Subcutaneous adipose tissue (tissue), 4 donors: ENCODE measurements around the gene PRND. TPM values are rescaled to one million over a fixed set of nuclear protein-coding genes. Genes with fewer than 3 reads are reported as not detected.

Experiments used
- total RNA-seq, 4 donors: library from RNA; depleted of rRNA; stranded (reverse); fragments of >200 nt; gene quantifications; one replicate each; pipeline ENCODE4 v1.1.0, GENCODE V29; 2016
- TF ChIP-seq, protein P1 (sequence below): fragments of 450-650 bp; IDR thresholded peaks from one replicate; pipeline ENCODE4 v1.5.1; 2016; ENCODE audit warnings: low read depth, mild to moderate bottlenecking, control low read depth, antibody characterized with exemption, moderate library complexity

The PRND gene
- total RNA-seq, 4 donors from 2014 or later: not detected

DNA sequence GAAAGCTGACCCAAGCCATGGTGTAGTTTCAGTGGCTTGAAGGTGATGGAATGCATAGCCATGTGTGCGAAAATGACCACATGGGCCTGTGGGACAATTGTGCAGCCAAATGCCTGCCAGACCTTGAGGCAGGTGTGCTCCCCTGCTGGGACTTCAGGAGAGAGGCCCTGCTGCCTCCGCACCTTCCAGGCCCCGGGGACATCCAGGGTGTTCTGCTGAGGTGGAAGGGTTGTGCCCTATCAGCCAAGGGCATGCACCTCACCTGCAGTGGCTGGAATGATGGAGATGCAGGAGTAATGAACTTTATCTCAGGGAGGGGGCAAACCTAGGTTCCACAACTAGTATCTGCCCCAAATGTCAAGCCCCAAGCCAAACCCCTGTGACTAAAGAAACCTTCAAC, 44.0 kb downstream of the PRND start:
- TF ChIP-seq, protein P1, sequence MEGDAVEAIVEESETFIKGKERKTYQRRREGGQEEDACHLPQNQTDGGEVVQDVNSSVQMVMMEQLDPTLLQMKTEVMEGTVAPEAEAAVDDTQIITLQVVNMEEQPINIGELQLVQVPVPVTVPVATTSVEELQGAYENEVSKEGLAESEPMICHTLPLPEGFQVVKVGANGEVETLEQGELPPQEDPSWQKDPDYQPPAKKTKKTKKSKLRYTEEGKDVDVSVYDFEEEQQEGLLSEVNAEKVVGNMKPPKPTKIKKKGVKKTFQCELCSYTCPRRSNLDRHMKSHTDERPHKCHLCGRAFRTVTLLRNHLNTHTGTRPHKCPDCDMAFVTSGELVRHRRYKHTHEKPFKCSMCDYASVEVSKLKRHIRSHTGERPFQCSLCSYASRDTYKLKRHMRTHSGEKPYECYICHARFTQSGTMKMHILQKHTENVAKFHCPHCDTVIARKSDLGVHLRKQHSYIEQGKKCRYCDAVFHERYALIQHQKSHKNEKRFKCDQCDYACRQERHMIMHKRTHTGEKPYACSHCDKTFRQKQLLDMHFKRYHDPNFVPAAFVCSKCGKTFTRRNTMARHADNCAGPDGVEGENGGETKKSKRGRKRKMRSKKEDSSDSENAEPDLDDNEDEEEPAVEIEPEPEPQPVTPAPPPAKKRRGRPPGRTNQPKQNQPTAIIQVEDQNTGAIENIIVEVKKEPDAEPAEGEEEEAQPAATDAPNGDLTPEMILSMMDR: no peak

DNA sequence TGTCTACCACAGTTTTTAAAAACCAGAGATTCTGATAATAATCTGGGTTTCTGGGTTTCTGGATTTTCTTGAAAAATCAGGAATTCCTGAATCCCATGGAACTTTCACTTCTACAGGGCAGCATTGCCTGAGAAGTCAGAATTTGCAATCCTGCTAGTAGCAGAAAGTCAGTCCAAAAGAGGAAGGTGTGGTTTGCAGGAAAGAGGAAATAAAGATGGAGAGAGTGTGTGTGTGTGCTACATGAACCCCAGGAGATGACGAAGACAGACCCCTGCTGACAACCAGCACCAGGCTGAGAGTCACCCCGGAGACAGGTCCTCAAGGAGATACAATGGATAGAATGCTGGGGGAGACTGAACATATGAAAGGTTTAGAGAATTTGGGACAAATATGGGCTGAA, 44.9 kb downstream of the PRND start:
- TF ChIP-seq, protein P1: no peak

DNA sequence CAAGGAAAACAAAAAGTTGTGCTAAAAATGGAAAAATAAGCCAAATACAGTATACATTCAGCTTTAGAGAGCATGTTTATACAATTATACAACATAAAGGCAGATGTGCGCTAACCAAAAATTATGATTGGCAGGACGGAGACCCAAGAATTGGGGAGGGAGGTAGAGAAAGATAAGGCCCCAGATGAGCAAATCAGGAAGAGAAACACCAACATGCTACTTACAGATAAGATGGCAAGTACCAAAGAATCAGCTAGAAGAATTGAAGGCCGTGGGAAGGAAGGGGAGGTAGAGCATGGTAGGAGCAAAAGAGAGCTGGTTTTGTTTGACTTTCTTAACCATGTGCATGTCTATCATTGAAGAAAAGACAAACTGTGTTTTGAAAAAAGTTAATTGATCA, 45.4 kb downstream of the PRND start:
- TF ChIP-seq, protein P1: no peak

DNA sequence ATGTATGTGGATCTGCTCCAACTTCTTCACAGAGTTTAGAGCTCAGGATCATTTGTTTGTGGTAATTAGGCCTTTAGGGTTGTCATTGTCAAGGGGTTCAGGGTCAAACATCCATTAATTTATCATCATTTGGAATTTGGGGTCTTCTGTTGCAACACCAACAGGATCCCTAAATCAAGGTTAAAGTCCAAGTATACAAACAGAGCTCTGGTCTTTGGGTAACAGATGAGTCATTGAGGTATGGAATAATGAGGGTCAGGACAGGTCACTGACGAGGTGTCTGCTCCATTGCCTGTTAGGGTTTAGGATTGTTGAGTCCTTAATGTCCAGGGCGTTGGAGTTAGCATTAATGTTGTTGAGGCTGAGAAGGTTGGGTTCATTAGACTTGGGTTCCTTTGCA, 47.6 kb downstream of the PRND start:
- TF ChIP-seq, protein P1: no peak

DNA sequence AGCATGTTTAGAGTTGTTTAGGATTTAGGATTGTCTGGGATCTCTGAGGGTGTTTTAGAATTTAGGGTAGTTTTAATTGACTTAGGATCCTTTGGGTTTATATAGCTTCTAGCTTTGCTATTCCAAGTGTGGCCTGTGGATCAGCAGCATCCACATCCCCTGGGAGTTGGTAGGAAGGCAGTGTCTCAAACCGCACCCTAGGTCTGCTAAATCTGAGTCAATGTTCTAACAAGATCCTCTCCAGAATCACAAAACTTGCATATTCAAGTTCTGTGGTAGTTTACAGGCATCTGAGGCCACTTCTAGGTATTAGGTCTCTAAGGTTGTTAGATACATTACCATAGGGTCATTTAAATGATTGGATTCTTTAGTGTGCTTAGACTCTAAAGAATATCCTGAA, 48.3 kb downstream of the PRND start:
- TF ChIP-seq, protein P1: no peak

DNA sequence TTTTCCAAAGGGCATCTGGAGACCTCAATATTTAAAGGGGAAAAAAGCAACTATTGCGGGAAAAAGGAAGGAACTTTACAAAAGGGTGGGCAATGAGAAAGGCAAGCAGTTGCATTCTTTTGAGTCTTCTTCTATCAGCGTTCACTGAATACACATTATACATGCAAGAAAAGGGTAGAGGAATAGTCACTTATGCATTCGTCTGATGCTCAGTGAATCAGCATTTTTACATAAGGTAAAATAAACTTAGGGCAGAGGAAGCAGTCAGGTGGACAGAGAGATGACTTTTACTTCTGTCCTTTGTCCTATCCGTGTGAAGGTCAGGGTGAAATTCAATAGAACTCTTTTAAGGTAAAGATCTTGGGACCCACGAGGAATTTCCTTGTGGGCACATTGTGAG, 49.3 kb downstream of the PRND start:
- TF ChIP-seq, protein P1: no peak

DNA sequence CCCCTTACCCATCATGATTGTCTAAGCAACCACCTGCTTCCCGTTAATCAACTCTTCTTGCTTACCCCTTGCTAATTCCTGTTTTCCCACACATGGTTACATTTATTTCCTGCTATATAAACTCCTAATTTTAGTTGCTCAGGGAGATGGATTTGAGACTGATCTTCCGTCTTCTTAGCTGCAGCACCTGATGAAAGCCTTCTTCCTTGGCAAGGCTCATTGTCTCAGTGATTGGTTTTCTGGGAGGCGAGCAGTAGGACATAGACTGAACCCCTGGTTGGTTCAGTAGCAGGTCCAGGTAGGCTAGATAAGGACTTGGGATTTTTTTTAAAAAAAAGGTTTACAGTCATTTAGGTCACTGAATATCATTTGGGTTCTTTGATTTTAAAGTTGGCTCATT, 50.4 kb downstream of the PRND start:
- TF ChIP-seq, protein P1: no peak
